C4-2B (cell line): ENCODE results near the gene PEX14.

Experiments
- H3K27ac ChIP-seq: fragments of 450-650 bp; 2 replicates; pipeline ENCODE4 v1.5.1; 2017
- CTCF ChIP-seq: fragments of 450-650 bp; conservative IDR thresholded peaks from 2 replicates; pipeline ENCODE4 v1.5.1; 2017; ENCODE audit warnings: mild to moderate bottlenecking
- ZFX ChIP-seq: fragments of 450-650 bp; IDR thresholded peaks from 2 replicates; pipeline ENCODE4 v1.6.1; 2017

Gene PEX14

GRCh38 chr1:10575616-10576015, 100.9 kb downstream of the PEX14 start:
- no peak for TF ChIP-seq CTCF
- no peak for TF ChIP-seq ZFX
- H3K27ac ChIP-seq, result no peak overlapping the region

GRCh38 chr1:10578070-10578469, 103.3 kb downstream of the PEX14 start:
- TF ChIP-seq ZFX, result no peak
- H3K27ac ChIP-seq, result no peak overlapping the region

- H3K27ac ChIP-seq, result no peak overlapping the region
- no peak for TF ChIP-seq ZFX
- no peak for TF ChIP-seq CTCF
These were observed 108.9 kb downstream of the PEX14 start for GRCh38 chr1:10583641-10584040.

- no peak overlapping the region for H3K27ac ChIP-seq
- TF ChIP-seq CTCF, result no peak
- TF ChIP-seq ZFX, result no peak
These were observed 110.5 kb downstream of the PEX14 start for GRCh38 chr1:10585242-10585641.

- no peak overlapping the region for H3K27ac ChIP-seq
- TF ChIP-seq CTCF (no peak), ZFX (no peak)
These were observed 111.4 kb downstream of the PEX14 start for GRCh38 chr1:10586125-10586524.

GRCh38 chr1:10588640-10589039, 113.9 kb downstream of the PEX14 start:
- no peak for TF ChIP-seq CTCF
- no peak for TF ChIP-seq ZFX
- H3K27ac ChIP-seq, result no peak overlapping the region

- TF ChIP-seq CTCF (no peak), ZFX (no peak)
- no peak overlapping the region for H3K27ac ChIP-seq
These were observed 114.3 kb downstream of the PEX14 start for GRCh38 chr1:10589074-10589473.

GRCh38 chr1:10591010-10591409, 116.3 kb downstream of the PEX14 start:
- TF ChIP-seq CTCF (no peak), ZFX (no peak)
- no peak overlapping the region for H3K27ac ChIP-seq
